GM23338 (cell line): ENCODE measurements around the gene APCDD1L. TPM values are rescaled to one million over a fixed set of nuclear protein-coding genes. Genes with fewer than 3 reads are reported as not detected.

Experiments used
- ATAC-seq: fragments of 200-7000 bp; cut with Tn5 transposase; 3 replicates; pipeline ENCODE4 v1.9.1; 2020
- DNase-seq: peaks from one replicate; pipeline ENCODE4 v3.0.0-alpha.2; 2015; ENCODE audit warnings: low spot score
- H2AFZ ChIP-seq: fragments of 200-600 bp; sonication (generic); 2 replicates; pipeline ENCODE4 v1.8.0; 2016; ENCODE audit warnings: antibody characterized with exemption, mild to moderate bottlenecking, moderate library complexity
- H3F3A ChIP-seq: fragments of 200-600 bp; sonication (generic); replicated peaks from 2 replicates; pipeline ENCODE4 v1.8.0; 2017; ENCODE audit warnings: antibody characterized with exemption, mixed run types, low read depth
- H3K27ac ChIP-seq: fragments of 200-600 bp; sonication (generic); 2 replicates; pipeline ENCODE4 v1.6.1; 2016; ENCODE audit warnings: low read depth
- H3K27me3 ChIP-seq: fragments of 200-600 bp; sonication (generic); 2 replicates; pipeline ENCODE4 v1.8.0; 2016; ENCODE audit warnings: mild to moderate bottlenecking, mixed run types, moderate library complexity; ENCODE audit not compliant: insufficient read depth
- H3K36me3 ChIP-seq: fragments of 200-600 bp; sonication (generic); 2 replicates; pipeline ENCODE4 v1.8.0; 2016; ENCODE audit warnings: mild to moderate bottlenecking; ENCODE audit not compliant: insufficient read depth
- H3K4me1 ChIP-seq: fragments of 200-600 bp; sonication (generic); 2 replicates; pipeline ENCODE4 v1.8.0; 2016; ENCODE audit warnings: mild to moderate bottlenecking, moderate library complexity; ENCODE audit not compliant: insufficient read depth
- H3K4me2 ChIP-seq: fragments of 200-600 bp; sonication (generic); 2 replicates; pipeline ENCODE4 v1.7.1; 2017; ENCODE audit warnings: mixed run types
- H3K4me3 ChIP-seq: fragments of 200-600 bp; sonication (generic); 2 replicates; pipeline ENCODE4 v1.6.1; 2016; ENCODE audit warnings: mixed run types
- H3K79me2 ChIP-seq: fragments of 200-600 bp; sonication (generic); replicated peaks from 2 replicates; pipeline ENCODE4 v1.8.0; 2017; ENCODE audit warnings: mild to moderate bottlenecking; ENCODE audit not compliant: insufficient read depth
- H3K9me2 ChIP-seq: fragments of 200-600 bp; sonication (generic); 2 replicates; pipeline ENCODE4 v1.8.0; 2017; ENCODE audit not compliant: insufficient read depth
- H4K20me1 ChIP-seq: fragments of 200-600 bp; sonication (generic); replicated peaks from 2 replicates; pipeline ENCODE4 v1.8.0; 2017; ENCODE audit warnings: mild to moderate bottlenecking; ENCODE audit not compliant: insufficient read depth
- H3K27ac Mint-ChIP-seq: 2 replicates; pipeline ENCODE4 v1.8.0; 2020; ENCODE audit warnings: inconsistent platforms, mild to moderate bottlenecking, moderate library complexity, mixed read lengths
- H3K27me3 Mint-ChIP-seq: 3 replicates; pipeline ENCODE4 v1.8.0; 2022; ENCODE audit warnings: low read depth, mild to moderate bottlenecking, moderate library complexity, mixed read lengths, inconsistent platforms; ENCODE audit not compliant: insufficient read depth, poor library complexity
- H3K36me3 Mint-ChIP-seq: 3 replicates; pipeline ENCODE4 v1.8.0; 2021; ENCODE audit warnings: low read depth, mild to moderate bottlenecking, inconsistent platforms, moderate library complexity, mixed read lengths
- H3K4me1 Mint-ChIP-seq: 3 replicates; pipeline ENCODE4 v1.8.0; 2020; ENCODE audit warnings: mild to moderate bottlenecking, inconsistent platforms, mixed read lengths
- H3K4me3 Mint-ChIP-seq: 3 replicates; pipeline ENCODE4 v1.8.0; 2021; ENCODE audit warnings: moderate library complexity, mild to moderate bottlenecking, inconsistent platforms, mixed read lengths
- H3K9me3 Mint-ChIP-seq: 3 replicates; pipeline ENCODE4 v1.8.0; 2020; ENCODE audit warnings: moderate library complexity, mild to moderate bottlenecking, inconsistent platforms, mixed read lengths
- CREB1 ChIP-seq: fragments of 250-450 bp; sonication (Bioruptor Pico); IDR thresholded peaks from 2 replicates; pipeline ENCODE4 v1.5.0; 2020; ENCODE audit warnings: low read depth, mild to moderate bottlenecking, moderate library complexity
- EZH2phosphoT487 ChIP-seq: fragments of 200-600 bp; sonication (generic); IDR thresholded peaks from one replicate; pipeline ENCODE4 v1.8.1; 2018; ENCODE audit warnings: antibody characterized with exemption; ENCODE audit not compliant: unreplicated experiment
- JUNB ChIP-seq: IDR thresholded peaks from one replicate; pipeline ENCODE4 v1.6.1; 2016; ENCODE audit warnings: antibody characterized with exemption; ENCODE audit not compliant: unreplicated experiment
- STAT1 ChIP-seq: IDR thresholded peaks from one replicate; pipeline ENCODE4 v1.6.1; 2016; ENCODE audit warnings: antibody characterized with exemption; ENCODE audit not compliant: unreplicated experiment
- ZNF114 ChIP-seq: fragments of 250-450 bp; sonication (Bioruptor Pico); IDR thresholded peaks from 2 replicates; pipeline ENCODE4 v1.5.0; 2020; ENCODE audit warnings: mild to moderate bottlenecking, moderate library complexity
- ZNF462 ChIP-seq: fragments of 250-450 bp; sonication (Bioruptor Pico); IDR thresholded peaks from 2 replicates; pipeline ENCODE4 v1.5.0; 2020; ENCODE audit warnings: mild to moderate bottlenecking, moderate library complexity
- polyA plus RNA-seq: library from polyadenylated mRNA; unstranded; fragments of >200 nt; fragmentation: Nextera tagmentation; extraction: Ambion mirVana; gene quantifications from 2 replicates; pipeline ENCODE4 v1.2.1, GENCODE V29; 2016
- total RNA-seq: library from RNA; depleted of rRNA; stranded (reverse); fragments of >200 nt; shearing (Covaris generic); gene quantifications from 2 replicates; pipeline ENCODE4 v1.2.3, GENCODE V29; 2014
- TF ChIP-seq, protein P1 (sequence below): IDR thresholded peaks from 2 replicates; pipeline ENCODE4 v1.6.1; 2016; ENCODE audit warnings: antibody characterized with exemption

APCDD1L gene
- total and polyA plus RNA-seq, 2 experiments from 2014 or later, result 1.8 to 4.6 TPM

DNA sequence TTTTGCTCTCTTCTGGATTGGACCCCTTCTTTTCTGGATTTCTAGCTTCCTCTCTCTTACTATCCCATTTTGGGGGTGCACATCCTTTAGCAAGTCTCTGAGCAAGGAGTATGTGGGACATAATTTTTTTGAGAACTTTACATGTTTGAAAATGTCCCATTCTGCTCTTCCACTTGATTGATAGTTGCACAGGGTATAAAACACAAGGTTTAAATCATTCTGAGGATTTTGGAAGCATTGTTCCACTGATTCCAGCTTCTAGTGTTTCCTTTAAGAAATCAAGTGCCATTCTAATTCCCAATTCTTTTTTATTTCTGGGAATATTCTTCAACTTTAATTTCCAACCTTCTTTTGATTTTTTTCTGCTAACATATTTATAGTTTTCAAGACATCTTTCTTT is 60.7 kb downstream of the APCDD1L start (continued):
- TF ChIP-seq ZNF462, result no peak

GRCh38 chr20:58453391-58453790 is 61.8 kb downstream of the APCDD1L start:
- peak; percentile 67 for ATAC-seq
- H3K27ac Mint-ChIP-seq, result 0 out of 2 replicates have a peak overlapping the region, but pooled peaks have one; percentile 11
- H3K36me3 Mint-ChIP-seq, result no peaks in the 10 kb centered on the region
- no peak for TF ChIP-seq ZNF462
- no peak for TF ChIP-seq STAT1
- TF ChIP-seq, protein P1, sequence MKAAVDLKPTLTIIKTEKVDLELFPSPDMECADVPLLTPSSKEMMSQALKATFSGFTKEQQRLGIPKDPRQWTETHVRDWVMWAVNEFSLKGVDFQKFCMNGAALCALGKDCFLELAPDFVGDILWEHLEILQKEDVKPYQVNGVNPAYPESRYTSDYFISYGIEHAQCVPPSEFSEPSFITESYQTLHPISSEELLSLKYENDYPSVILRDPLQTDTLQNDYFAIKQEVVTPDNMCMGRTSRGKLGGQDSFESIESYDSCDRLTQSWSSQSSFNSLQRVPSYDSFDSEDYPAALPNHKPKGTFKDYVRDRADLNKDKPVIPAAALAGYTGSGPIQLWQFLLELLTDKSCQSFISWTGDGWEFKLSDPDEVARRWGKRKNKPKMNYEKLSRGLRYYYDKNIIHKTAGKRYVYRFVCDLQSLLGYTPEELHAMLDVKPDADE, result no peak
- TF ChIP-seq EZH2phosphoT487, result no peak
- TF ChIP-seq ZNF114, result no peak
- no peak for TF ChIP-seq JUNB
- TF ChIP-seq CREB1, result no peak

More at GRCh38 chr20:58453391-58453790, 61.8 kb downstream of the APCDD1L start:
- peaks cover 8% of the 10 kb centered on the region for H3K27me3 Mint-ChIP-seq
- Histone ChIP-seq H3K4me3 (no peak overlapping the region), H3K79me2 (no peaks in the 10 kb centered on the region), H2AFZ (no peak overlapping the region), H3K4me1 (peaks cover 23% of the 10 kb centered on the region), H3K9me2 (no peaks in the 10 kb centered on the region), H3K27me3 (no peaks in the 10 kb centered on the region), H3K4me2 (0 out of 2 replicates have a peak overlapping the region, but pooled peaks have one; percentile 1), H3F3A (0 out of 2 replicates have a peak, but pooled peaks cover 4% of the 10 kb centered on the region), H3K27ac (no peak overlapping the region), H3K36me3 (no peaks in the 10 kb centered on the region), H4K20me1 (no peaks in the 10 kb centered on the region; the same call in 1 of the 2 replicates)
- H3K4me1 Mint-ChIP-seq, result peaks cover 40% of the 10 kb centered on the region
- no peaks in the 10 kb centered on the region; the same call in 2 of the 3 replicates for H3K9me3 Mint-ChIP-seq
- no peak for DNase-seq
- H3K4me3 Mint-ChIP-seq, result no peak overlapping the region
